Measurements from ENCODE around the gene SLFN11.
"Not testable (repeated sequence)": the region's sequence is repeated elsewhere in the genome, so short reads cannot be mapped to it uniquely, and the experiment has no call there.

SLFN11 gene

DNA sequence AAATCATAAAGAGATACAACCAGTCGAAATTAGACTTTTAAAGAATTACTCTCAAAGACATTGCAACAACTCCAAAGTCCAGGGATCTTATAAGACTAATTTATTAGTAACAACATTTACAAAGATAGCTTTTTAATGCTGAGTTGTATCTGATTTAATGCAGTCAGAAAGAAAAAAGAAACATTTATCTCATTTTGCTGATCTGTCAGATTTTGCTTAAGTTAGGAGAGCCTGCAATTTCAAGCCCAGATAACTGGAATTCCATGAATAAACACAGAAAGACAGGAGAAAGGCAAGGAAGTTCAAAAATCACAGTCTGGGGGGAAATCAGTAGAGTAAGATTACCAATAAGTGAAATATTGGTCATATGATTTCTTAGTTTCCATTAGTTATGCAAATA, 22.9 kb downstream of the SLFN11 start:
- no peak for DNase-seq

DNA sequence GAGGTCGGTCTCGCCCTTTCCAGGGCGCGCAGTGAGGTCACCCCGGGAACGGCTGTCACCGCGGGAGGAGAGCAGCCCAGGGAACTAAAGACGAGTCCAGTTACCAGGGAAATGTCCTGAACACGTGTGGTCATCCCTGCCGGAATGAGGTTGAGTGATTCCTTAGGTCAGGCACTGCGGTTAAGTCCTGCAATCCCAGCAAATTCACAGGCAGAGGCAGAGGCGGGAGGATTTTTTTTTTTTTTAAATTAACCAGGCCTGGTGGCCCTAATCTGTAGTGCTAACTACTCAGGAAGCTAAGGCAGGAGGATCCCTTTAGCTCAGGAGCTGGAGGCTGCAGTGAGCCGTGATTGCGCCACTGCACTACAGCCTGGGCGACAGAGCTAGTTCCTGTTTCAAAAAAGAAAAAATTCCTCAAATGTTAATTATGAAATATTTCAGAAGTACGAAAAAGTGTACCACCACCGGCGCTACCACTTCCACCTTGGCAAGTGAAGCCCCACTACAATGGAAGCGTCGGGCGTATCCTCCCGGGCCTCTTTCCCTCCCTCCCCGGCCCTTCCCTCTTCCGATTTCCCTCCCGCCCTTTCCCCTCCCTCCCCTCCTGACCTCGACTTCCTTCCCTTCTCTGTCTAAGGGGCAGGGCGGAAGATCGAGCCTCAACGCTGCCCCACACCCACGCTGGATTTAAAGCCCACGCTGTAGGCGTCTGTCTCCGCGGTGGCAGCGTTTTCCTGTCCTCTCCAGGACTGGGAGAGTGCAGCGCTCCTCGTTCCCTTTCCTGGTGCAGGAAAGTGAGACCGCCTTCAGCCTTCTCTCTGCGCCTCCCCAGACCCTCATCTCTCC, 27.3 kb downstream of the SLFN11 start:
- DNase-seq = peak; percentile 78

DNA sequence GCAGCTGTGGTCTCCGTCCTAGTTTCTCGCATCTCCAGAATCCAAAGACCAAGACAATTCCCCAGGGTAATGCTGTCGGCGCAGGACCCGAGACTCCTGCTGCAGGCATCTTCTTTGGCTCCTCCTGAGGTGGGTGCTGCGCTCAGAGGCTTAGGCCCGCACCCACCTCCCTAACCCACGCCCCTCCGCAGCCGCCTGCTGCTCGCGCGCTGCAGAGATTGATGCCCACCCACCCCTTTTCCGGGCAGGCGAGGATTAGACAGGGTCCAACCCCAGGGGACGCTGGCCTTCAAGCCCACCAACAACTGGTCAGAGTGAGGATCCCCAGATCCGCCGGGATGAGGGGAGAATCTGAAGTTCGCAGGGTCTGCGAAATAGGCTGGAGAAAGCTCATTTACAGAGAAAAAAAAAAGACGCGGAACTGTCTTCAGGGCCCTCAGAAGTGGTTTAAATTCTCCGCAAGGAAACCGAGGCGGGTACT, 27.9 kb downstream of the SLFN11 start:
- DNase-seq = no peak

DNA sequence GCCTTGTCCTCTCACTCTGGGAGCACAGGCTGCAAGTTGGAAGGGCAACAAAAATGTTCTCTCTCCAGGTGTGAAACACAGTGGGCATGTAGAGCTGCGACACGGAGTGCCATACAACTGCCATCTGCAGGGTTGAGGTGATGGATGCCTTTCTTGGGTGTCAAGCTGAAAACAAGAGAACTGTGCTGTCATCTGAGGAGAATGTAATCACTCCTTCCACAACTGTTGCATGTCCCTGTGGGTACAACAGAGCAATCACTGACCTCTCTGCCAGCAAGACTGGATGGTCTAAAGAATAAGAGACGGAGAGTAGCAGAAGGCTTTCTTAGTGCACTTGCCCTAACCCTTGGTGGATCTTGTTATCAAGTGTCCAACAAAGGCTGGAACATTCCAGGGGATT, 29.2 kb downstream of the SLFN11 start:
- no peak for DNase-seq

DNA sequence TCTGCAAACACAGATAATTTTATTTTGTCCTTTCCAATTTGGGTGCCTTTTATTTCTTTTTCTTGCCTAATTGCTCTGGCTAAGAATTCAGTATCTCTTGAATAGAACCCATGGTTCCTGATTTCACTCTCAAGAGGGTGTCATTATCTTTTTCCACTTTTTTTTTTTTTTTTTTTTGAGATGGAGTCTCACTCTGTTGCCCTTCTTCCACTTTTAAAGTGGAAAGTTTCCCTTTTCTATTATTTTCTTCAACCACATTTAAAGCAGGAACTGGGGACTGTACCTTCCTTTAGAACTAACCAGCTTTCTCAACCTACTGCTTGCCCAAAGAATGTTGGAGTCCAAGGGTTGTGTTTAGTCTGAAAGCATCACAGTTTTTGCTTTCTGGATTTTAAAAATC, 31.1 kb downstream of the SLFN11 start:
- no peak for DNase-seq

DNA sequence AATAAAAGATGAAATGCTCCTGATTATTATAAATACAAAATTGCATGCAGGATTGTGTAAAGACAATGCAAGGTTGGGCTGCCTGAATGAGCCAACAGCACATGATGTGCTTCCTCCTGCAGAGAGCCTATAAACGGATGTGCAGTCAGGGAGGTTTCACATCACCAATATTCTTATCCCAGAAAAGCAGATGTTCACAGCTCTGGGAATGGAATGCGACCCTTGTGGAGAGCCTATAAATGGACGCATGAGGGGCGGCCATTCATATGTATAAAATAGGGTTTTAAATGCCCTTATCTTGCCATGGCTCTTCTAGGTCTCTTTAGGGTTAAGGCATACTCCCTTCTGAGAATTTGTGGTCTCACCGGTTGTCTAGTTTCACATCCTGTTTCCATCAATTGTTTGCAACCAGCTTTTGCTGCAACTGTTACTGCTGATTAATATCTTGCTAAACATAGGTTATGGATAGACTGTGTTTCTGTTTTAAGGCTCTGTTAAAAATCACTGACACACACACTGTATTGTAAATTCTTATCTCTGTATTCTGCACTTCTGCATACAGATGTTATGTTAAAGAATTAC, 31.9 kb downstream of the SLFN11 start:
- peak; percentile 64 for DNase-seq

DNA sequence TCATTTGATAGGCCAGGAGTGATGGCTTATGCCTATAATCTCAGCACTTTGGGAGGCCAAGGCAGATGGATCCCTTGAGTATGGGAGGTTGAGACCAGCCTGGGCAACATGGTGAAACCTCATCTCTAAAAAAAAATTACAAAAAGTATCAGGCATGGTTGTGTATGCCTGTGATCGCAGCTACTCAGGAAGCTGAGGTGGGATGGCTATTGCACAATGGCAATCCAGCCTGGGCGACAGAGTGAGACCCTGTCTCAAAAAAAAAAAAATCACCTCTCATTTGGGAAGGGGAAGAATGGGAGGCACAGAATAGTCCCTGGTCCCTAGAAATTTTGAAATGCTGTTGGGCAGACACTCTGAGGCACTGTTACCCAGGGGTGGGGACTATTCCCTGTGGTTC, 35.2 kb downstream of the SLFN11 start:
- DNase-seq = no peak

DNA sequence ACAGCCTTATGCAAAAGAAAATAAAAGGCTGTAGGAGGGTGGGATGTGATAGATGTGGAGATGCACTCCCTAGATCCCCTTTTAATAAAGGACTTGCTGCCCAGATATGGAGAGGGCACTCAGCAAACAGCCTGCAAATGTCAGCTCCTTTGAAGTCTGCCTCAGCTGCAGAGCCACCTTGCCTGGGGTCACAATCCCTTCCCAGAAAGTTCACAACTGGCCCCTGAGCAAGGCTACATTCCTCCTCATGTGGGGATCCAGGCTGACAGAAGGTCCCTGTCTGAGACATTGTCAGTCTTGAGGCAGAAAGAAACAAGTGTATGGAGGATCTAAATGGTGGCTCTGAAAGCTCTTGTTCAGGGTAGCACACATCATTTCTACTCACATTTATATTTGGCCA, 36.1 kb downstream of the SLFN11 start:
- DNase-seq = no peak

DNA sequence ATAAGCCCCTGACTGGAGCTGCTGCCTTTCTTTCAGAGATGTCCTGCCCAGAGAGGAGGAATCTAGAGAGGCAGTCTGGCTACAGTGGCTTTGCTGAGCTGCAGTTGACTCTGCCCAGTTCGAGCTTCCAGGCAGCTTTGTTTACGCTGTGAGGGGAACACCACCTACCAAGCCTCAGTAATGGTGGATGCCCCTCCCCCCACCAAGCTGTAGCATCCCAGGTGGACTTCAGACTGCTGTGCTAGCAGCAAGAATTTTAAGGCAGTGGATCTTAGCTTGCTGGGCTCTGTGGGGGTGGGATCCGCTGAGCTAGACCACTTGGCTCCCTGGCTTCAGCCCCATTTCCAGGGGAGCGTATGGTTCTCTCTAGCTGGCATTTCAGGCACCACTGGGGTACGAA, 39.8 kb downstream of the SLFN11 start:
- DNase-seq = not testable (repeated sequence)

DNA sequence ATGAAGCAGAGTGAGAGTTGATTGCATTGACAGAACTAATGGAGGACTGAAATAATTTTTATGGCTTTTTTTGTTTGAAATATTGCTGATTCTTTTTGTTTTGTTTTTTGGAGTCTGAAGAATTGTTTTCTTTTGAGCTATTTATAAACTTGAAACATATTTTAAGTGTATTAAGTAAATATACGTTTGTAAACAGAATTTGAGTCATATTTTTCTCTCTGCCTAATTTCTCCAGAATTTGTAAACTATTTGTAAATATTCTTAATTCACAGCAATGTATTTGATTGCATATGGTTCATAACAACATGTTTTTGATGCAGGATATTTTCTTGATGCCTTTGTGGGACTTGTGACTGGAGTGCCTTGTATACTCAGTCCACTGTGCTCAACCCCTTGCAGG, 50.7 kb downstream of the SLFN11 start:
- no peak for DNase-seq

DNA sequence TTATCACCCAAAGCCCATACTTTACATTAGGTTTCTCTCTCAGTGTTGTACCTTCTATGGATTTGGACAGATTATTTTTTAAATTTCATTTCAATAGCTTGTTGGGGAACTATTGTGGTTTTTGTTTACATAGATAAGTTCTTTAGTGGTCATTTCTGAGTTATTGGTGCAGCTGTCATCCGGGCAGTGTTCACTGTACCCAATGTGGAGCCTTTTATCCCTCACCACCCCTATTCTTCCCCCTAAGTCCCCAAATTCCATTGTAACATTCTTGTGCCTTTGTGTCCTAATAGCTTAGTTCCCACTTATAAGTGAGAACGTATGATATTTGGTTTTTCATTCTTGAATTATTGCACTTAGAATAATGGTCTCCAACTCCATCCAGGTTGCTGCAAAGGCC, 57.5 kb downstream of the SLFN11 start:
- DNase-seq = no peak

DNA sequence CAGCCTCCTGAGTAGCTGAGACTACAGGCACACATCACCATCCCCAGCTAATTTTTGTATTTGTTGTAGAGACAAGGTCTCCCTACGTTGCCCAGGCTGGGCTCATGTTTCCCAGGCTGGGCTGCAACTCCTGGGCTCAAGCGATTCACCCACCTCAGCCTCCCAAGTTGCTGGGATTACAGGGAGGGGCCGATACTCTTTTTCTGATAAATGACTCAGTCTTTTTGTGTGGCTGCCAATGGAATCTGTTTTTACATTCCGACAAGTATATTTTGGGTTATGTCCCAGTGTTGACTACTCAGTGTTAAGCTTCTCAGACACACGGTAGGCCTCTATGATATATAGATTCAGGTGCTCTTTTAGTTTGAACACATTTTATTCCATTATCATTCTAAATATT, 58.1 kb downstream of the SLFN11 start:
- DNase-seq = no peak

DNA sequence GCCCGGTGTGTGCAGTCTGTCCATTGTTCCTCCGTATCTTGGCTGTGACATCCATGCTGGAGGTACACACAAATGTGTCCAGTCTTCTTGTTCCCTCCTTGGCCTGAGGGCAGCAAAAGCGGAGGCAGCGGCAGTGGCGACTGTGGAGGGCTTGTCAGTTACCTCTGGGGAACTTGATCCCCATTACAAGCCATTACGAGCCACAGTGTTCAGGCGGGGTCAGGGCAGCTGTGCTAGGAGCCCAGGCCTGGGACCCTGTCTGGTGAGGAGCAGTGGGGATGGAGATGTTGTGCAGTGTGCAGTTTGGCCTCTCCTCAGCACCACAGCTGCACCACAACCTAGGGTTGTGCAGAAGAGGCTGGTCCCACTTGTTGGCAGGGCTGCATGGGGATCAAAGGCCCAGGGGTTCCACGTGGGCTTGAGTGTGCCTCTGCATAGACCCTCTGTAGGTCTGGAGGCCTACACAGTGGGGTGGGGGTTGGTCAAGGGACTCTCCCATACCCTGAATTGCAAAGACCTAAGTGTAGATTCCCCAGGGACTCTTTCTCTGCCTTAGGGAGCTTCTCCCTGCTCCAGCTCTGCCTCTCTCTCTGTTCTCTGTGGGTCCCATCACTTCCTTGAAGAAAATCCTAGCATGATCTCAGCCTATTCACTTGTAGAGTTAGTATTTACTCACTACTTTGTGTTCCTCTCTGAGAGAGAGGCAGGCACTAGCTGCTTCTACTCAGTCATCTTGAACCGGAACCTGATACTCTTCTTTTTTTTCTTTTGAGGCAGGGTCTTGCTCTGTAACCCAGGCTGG, 58.8 kb downstream of the SLFN11 start:
- DNase-seq = no peak

DNA sequence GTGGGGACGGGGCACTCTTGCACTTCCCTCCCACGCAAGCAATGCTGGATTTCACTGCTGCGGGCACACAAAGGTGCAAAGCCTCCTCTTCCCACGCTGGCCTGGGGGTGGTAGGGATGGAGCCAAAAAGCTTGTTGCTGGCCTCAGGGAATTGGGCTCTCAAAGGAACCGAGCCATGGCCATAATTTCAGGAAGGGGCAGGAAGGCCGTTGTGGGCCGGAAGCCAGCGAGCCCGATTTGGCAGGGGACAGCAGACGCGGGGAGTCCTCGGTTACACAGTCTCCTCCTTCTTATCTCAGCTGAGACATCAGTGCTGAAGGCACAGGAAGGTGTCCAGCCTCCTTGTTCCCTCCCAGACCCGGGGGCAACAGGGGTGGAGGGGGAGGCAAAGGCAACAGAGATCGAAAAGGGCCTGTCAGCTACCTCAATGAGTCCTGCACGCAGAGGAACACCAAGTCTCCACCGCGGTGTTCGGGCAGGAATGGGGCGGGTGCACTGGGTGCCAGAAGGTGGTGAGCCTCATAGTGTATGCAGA, 59.5 kb downstream of the SLFN11 start:
- DNase-seq = no peak

DNA sequence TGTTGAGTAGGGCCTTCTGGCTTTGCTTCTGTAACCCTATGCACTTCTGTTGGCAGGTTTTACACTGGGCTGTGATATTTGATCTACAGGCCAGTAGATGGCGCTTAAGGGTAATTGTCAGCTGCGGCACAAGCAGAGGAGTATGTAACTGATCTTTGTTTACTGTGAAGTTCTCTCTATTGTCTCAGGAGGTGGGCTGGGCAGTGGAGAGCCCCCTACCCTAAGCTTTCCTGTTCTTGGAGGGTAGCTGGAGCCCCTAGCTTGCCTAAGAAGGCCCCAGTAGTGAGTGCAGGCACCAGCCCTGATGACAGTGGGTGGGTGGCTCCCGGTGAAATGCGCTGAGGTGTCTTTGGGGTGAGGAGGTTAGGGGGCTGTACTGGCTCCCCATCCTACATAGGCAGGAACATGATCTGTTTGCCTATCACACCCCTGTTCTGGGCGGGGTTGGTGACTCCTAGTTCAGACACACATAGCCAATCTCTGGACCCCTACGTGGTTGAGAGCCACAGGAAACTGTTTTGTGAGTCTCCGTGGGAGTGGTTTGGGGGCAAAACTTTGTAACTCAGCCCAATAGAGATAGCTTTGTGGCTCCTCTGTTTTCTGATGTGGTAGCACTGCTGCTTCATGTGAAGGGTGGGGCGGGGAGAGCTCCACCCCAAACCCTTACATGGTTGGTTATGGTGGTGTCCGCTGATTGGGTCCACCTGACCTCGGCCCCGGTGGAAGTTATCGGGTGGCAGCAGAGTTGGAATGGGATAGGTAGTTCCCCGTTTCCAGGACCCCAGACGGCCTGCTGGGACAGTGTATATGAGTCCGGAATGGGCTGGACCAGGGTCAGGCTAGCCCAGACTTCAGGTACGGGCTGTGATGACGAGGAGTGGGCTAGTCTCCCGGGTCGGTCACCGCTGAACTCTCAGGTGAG, 60.4 kb downstream of the SLFN11 start:
- DNase-seq = no peak

DNA sequence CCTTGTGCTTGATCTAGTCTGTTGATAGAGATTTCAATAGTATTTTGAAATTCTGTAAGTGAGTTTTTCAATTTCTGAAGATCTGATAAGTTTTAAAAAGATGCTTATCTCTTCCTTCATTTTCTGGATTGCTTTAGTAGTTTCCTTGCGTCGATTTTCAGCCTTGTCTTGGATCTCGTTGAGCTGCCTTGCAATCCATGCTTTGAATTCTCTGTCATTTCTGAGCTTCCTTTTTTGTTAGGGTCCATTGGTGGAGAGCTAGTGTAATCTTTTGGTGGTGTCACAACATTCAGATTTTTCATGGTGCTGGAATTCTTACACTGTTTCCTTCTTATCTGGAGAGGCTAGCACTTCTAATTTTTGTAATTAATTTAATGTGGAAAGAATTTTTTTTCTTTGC, 61.1 kb downstream of the SLFN11 start:
- DNase-seq = no peak

DNA sequence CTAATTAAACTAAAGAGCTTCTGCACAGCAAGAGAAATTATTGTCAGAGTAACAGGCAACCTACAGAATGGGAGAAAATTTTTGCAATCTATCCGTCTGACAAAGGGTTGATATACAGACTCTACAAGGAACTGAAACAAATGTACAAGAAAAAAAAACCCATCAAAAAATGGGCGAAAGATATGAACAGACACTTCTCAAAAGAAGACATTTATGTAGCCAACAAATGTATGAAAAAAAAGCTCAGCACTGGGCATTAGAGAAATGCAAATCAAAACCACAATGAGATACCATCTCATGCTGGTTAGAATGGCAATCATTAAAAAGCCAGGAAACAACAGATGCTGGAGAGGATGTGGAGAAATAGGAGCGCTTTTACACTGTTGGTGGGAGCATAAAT, 64.1 kb downstream of the SLFN11 start:
- DNase-seq = not testable (repeated sequence)

Measured in SIG-M5 (cell line).